GM10266 (cell line): Measurements from ENCODE around the gene RAD23A.

ENCODE experiments used
- DNase-seq: peaks from one replicate; pipeline ENCODE4 v3.0.0; 2012; ENCODE audit errors: extremely low spot score
- TF ChIP-seq, protein P1 (sequence below): IDR thresholded peaks from 2 replicates; pipeline ENCODE4 v1.5.1; 2012; ENCODE audit warnings: mild to moderate bottlenecking, low read depth; ENCODE audit not compliant: control insufficient read depth, insufficient read depth; ENCODE audit errors: missing control alignments

The RAD23A gene

DNA sequence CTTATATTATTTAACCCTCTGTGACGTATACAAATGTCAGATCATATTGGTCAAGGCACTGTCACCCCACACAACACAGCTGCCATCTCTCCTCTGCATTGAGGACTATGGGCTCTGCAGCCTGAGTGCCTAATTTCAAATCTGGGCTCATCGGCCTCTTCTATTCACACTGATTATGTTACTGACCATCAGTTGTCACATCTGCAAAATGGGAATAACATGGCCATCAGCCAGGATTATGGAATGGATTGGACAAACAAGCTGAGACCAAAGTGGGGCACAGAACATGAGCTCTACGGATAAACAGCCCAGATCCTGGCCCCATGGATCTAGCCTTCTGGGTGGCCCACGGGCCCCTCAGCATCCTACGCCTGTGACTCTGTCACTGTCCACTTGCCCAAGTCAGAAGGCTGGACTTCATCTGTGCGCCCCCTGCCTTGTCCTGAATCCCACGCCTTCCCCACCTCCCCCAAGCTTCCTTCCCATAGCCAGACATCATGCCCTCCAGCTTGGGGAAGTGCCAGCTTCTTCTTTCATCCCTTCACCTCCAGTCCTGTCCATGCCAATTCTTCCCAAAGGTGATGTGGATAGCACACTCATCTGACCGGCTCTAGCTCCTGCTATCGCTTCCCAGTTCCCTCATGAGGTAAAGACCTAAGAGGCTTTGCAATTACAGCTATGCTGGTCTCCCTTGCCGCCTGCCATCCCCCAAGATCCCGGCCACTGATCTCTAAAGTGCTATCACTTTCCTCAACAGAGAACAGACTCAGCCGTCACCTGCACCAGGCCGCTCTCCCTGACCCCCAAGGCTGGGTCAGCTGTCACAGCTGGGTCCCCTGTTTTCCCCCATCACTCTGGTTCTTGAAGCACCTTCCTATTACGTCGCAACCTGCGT lies 13.0 kb upstream of the RAD23A start:
- TF ChIP-seq, protein P1, sequence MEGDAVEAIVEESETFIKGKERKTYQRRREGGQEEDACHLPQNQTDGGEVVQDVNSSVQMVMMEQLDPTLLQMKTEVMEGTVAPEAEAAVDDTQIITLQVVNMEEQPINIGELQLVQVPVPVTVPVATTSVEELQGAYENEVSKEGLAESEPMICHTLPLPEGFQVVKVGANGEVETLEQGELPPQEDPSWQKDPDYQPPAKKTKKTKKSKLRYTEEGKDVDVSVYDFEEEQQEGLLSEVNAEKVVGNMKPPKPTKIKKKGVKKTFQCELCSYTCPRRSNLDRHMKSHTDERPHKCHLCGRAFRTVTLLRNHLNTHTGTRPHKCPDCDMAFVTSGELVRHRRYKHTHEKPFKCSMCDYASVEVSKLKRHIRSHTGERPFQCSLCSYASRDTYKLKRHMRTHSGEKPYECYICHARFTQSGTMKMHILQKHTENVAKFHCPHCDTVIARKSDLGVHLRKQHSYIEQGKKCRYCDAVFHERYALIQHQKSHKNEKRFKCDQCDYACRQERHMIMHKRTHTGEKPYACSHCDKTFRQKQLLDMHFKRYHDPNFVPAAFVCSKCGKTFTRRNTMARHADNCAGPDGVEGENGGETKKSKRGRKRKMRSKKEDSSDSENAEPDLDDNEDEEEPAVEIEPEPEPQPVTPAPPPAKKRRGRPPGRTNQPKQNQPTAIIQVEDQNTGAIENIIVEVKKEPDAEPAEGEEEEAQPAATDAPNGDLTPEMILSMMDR = no peak
- no peak for DNase-seq

DNA sequence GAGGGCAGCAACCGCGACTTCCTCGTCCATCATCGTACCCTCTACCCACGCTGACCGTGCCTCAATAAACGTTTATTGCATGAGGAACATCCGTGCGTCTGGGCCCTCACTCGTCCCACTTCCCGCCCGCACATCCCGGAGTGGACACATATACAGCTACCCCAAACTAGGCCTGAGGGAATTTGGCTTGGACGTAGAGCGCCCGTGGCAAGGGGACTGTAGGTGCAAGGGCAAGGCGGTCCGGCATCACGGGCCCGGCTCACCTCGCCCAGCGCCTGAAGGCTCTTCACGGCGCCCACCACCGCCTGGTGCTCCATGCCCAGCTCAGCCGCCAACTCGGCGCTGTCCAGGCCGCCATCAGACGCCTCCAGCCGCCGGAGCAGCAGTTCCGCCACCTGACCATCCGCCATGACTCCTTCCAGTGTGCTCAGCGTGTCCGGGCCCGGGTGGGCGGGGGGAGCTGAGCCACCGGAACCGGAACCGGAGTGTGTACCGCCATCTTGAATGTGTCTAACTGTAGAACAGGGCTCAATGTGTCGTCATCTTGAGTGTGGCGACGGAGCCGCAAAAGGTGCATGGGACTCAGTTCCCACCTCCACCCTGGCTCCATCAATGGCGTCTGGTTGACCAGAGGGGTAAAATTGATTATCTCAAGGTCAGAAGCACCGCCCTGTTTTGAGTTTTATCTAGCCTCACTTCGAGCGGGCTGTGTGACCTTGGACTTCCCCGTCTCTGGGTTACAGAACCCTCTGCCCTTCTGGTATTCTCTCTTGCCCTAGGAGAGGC lies 12.2 kb upstream of the RAD23A start, which contains the start of gene FARSA:
Gene FARSA (minus strand): TSS at position 425 of the 786 bp plus-strand sequence. CDS start 15 bp downstream, at position 410.
- DNase-seq = peak; percentile 91
- TF ChIP-seq, protein P1 = no peak

DNA sequence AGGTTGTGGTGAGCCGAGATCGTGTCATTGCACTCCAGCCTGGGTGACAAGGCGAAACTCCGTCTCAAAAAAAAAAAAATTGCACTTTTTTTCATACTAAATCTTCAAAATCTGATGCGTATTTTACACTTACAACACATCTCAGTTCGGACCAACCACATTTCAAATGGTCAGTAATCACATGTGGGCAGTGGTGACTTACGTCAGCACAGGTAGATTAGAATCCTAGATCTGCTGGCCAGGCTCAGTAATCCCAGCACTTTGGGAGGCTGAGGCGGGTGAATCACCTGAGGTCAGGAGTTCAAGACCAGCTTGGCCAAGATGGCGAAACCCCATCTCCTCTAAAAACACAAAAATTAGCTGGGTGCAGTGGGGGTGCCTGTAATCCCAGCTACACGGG lies 10.6 kb upstream of the RAD23A start:
- DNase-seq = no peak
- TF ChIP-seq, protein P1 = no peak

DNA sequence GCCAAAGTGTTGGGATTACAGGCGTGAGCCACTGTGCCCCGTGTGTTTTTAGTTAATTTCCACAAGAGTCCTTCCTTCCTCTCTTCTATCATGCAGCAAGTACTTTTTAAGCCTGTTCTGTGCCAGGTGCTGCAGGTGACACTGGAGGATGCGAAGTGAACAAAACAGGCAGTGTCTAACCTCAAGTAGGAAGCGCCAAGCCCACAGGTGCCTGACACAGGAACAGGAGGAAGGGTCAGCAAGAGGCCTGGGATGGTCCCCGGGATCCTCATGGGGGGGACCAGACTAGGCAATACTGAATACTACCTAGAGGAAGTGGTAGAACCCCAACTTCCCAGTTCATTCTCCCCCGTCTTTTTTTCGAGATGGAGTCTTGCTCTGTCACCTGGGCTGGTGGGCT lies 9.1 kb upstream of the RAD23A start:
- TF ChIP-seq, protein P1 = no peak
- DNase-seq = no peak

DNA sequence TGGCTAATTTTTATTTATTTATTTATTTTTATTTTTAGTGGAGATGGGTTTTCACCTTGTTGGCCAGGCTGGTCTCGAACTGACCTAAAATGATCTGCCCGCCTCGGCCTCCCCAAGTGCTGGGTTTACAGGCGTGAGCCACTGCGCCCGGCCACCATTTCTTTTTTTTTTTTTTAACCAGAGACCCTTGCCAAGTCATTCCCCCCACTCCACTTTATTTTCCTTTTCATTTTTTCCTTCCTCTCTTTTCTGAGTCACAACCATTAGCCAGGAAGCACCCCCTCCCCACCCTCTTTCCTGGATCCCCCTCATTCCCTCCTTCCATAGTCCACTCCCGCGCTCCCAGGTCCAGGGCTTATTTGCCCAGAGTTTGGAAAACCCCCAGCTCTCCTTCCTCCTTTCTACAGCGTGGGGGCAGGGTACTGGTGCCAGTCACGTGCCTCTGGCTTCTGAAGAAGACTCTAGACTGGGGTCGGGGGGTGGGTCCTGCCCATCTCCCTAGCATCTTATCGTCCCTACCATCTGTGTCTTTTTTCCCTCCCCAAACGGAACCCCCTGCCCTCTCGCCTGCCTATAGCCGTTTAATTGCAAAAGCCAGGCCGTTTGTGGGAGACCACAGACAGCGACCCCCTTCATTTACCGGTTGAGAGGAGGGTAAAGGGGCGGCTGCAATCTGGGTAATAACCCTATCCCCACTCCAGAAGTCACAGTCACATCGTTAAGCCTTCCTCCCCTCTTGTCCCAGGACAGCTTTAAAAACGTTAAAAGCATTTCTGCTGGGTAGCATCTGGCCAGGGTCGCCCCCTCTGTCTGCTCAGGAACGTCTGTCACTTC lies 8.4 kb upstream of the RAD23A start:
- TF ChIP-seq, protein P1 = no peak
- DNase-seq = no peak

DNA sequence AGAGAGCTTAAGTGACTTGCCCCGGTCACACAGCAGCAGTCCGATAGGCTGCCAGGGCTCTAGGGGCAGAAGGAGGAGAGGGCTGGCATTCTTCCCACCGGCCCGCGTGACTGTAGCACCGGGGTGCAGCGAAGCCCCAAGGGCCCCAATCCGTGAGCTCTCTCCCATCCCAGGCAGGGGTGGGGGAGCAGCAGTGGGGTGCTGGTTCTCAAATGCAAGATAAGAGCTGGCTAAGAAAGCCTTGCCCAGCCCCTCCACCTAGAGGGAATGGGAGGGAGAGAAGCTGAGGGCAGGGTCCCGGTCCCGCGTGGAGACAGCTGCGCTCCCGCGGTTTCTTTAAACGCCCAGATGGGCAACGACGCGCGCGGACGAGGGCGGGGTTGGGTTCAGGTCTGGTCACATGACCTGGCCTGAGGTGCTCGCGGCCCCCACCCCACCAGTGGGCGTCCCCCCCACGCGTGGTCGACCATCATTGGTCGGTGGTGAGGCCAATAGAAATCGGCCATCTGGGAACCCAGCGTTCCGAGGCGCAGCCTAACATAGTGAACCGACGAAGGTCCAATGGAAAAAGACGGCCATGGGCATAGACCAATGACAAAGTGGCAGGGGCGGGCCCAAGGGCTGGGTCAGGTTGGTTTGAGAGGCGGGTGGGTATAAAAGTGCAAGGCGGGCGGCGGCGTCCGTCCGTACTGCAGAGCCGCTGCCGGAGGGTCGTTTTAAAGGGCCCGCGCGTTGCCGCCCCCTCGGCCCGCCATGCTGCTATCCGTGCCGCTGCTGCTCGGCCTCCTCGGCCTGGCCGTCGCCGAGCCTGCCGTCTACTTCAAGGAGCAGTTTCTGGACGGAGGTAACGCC lies 7.5 kb upstream of the RAD23A start, which contains the start of gene CALR:
Gene CALR (plus strand): TSS at position 683 of the 852 bp plus-strand sequence. CDS start 71 bp downstream, at position 754.
- DNase-seq = peak; percentile 97
- TF ChIP-seq, protein P1 = no peak
